Measurements from ENCODE around the gene STX10. TPM values are rescaled to one million over a fixed set of nuclear protein-coding genes. Genes with fewer than 3 reads are reported as not detected.
"Not testable (repeated sequence)": the region's sequence is repeated elsewhere in the genome, so short reads cannot be mapped to it uniquely, and the experiment has no call there.

STX10 gene
- total RNA-seq, 2 donors from 2014 or later, result 76.4 to 91.3 TPM

DNA sequence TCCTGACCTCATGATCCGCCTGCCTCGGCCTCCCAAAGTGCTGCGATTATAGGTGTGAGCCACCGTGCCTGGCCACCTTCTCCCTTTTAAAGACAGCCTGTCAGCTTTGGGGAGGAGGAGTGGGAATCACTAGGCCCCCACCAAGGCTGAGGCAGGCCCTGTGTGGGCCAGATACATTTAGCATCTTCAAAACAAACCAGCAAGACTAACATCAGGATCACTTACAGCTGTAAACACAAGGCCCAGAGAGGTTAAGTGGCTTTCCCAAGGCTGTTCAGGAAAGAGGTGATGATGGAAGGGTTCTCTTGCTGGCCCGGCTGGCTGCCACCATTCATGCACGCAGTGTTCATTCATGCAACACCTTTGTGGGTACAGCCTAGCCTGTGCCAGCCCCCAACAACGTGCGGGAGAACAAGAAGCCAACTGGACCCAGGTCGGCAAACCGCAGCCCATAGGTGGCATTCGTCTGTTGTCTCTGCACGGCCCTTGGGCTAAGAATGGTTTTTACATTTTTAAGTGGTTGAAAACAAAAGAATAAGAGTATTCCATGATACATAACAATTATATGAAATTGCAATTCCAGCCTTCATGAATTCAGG is 23.1 kb upstream of the STX10 start:
- Mint-ChIP-seq H3K27me3 (no peaks in the 10 kb centered on the region), H3K27ac (peak overlapping the region; percentile 98), H3K4me3 (peak overlapping the region; percentile 93), H3K4me1 (peaks cover 28% of the 10 kb centered on the region), H3K9me3 (no peaks in the 10 kb centered on the region), H3K36me3 (ENCODE audit: low read depth) (no peaks in the 10 kb centered on the region)
- no peak for ATAC-seq (replicated peaks)

DNA sequence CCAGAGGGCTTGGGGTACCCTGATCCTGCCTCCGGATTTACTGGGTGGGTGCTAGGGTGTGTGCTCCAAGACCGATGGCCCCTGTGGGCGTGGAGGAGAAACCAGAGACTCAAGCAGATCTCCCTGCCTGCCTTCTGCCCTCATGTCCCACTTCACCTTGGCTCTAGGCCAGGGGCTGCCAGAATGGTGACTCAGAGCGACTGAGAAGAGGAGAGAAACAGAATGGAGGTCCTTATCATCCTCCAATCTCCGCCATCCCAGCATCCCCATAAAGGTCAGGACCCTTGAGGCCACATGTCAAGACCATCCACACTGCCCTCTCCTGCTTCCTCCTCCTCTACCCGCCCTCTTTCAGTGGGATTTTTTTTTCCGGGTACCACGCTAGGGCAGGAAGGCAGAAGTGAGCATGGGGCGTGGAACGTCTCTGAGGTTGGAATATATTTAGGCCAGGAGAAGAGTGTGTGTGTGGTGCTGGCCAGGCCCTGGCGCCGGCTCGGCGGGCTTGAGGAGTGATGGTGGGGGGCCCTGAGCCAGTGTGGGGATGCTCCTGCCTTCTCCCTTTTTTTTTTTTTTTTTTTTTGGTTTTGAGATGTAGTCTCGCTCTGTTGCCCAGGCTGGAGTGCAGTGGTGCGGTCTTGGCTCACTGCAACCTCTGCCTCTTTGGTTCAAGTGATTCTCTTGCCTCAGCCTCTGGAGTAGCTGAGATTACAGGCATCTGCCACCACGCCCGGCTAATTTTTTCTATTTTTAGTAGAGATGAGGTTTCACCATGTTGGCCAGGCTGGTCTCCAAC is 22.4 kb upstream of the STX10 start:
- Mint-ChIP-seq H3K4me1 (peaks cover 28% of the 10 kb centered on the region), H3K9me3 (no peaks in the 10 kb centered on the region), H3K4me3 (peak overlapping the region; percentile 93), H3K36me3 (ENCODE audit: low read depth) (no peaks in the 10 kb centered on the region), H3K27me3 (no peaks in the 10 kb centered on the region), H3K27ac (peak overlapping the region; percentile 98)
- ATAC-seq (replicated peaks), result peak; percentile 43

DNA sequence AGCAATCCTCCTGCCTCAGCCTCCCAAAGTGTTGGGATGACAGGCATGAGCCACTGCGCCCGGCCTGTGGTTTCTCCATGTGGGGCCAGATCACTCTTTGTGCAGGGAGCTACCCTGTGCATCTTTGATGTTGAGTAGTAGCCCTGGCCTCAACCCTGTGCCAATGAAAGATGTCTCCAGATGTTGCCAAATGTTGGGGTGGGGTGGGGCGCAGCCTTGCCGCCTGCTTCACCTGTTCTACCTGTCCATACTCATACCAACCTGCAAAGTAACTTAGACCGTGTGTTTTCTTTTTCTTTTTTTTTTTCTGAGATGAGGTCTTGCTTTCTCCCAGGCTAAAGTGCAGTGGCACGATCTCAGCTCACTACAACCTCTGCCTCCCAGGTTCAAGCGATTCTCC is 21.0 kb upstream of the STX10 start:
- H3K27ac Mint-ChIP-seq, result peak overlapping the region; percentile 98
- H3K9me3 Mint-ChIP-seq, result no peaks in the 10 kb centered on the region
- ATAC-seq (replicated peaks), result no peak
- peak overlapping the region; percentile 93 for H3K4me3 Mint-ChIP-seq
- no peaks in the 10 kb centered on the region for H3K36me3 Mint-ChIP-seq (ENCODE audit: low read depth)
- H3K27me3 Mint-ChIP-seq, result no peaks in the 10 kb centered on the region
- H3K4me1 Mint-ChIP-seq, result peaks cover 33% of the 10 kb centered on the region

DNA sequence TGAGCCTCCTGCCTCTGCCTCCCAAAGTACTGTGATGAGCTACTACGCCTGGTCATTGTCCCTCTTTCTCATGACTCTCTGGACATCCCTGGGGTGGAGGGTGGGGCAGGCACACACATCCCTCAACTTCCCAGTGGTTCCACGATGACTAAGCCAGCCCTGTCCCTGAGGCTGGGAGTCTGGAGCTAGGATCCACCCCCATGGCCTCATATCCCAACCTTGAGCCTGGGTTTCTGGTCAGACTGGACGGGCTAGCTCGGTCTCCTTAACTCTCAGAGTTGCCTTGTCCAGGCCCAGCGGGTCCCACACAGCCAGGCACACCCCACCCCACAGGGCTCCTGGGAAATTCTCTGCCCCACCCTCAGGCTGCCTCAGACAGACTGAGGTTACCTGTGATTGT is 19.6 kb upstream of the STX10 start:
- Mint-ChIP-seq H3K9me3 (no peaks in the 10 kb centered on the region), H3K4me3 (peak overlapping the region; percentile 78), H3K27ac (peak overlapping the region; percentile 37)

DNA sequence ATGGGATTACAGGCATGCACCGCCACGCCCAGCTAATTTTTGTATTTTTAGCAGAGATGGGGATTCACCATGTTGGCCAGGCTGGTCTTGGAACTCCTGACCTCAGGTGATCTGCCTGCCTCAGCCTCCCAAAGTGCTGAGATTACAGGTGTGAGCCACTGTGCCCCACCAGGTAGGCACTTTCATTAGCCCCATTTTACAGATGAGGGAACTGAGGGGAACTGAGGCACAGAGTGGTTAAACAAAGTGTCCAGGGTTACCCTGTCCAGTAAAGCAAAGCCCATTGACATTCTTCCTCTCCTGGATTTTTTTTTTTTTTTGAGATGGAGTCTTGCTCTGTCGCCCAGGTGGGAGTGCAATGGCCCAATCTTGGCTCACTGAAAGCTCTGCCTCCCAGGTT is 16.0 kb upstream of the STX10 start:
- Mint-ChIP-seq H3K4me3 (peak overlapping the region; percentile 78), H3K4me1 (peaks cover 36% of the 10 kb centered on the region)
- not testable (repeated sequence) for H3K27ac Mint-ChIP-seq; ATAC-seq (replicated peaks); H3K36me3 Mint-ChIP-seq (ENCODE audit: low read depth); H3K27me3 Mint-ChIP-seq; H3K9me3 Mint-ChIP-seq

More for the DNA sequence above, 19.6 kb upstream of the STX10 start:
- Mint-ChIP-seq H3K27me3 (no peaks in the 10 kb centered on the region), H3K4me1 (peaks cover 35% of the 10 kb centered on the region), H3K36me3 (ENCODE audit: low read depth) (no peaks in the 10 kb centered on the region)
- no peak for ATAC-seq (replicated peaks)

DNA sequence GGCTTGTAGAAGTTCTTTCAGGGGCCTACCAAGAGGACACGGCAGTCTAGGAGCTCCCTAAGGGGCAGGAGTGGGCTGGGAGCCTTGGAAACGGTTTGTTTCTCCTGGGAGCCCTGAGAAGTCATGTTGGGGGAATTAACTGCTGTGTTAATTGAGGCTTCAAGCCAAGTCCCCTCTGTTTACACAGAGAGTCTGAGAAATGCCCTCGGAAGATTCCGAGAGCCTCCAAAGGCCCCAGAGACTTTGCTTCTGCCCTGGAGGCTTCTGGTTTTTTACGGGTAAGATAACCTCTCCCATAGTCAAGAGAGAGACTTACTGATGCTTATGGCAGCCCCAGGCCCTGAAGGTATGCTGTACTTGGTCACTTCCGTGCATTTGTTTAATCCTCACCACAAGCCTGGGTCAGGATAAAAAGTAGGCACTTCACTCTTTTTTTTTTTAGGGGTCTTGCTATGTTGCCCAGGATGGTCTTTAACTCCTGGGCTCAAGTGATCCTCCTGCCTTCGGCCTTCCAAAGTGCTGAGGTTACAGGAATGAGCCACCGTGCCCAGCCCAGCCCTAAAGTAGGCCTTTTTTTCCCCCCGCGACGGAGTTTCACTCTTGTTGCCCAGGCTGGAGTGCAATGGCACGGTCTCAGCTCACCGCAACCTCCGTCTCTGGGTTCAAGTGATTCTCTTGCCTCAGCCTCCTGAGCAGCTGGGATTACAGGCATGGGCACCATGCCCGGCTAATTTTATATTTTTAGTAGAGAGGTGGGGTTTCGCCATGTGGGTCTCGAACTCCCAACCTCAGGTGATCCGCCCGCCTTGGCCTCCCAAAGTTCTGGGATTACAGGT is 15.2 kb upstream of the STX10 start:
- Mint-ChIP-seq H3K4me1 (peaks cover 32% of the 10 kb centered on the region), H3K4me3 (peak overlapping the region; percentile 86), H3K36me3 (ENCODE audit: low read depth) (no peaks in the 10 kb centered on the region), H3K27me3 (no peaks in the 10 kb centered on the region), H3K27ac (peak overlapping the region; percentile 87), H3K9me3 (no peaks in the 10 kb centered on the region)
- no peak for ATAC-seq (replicated peaks)

DNA sequence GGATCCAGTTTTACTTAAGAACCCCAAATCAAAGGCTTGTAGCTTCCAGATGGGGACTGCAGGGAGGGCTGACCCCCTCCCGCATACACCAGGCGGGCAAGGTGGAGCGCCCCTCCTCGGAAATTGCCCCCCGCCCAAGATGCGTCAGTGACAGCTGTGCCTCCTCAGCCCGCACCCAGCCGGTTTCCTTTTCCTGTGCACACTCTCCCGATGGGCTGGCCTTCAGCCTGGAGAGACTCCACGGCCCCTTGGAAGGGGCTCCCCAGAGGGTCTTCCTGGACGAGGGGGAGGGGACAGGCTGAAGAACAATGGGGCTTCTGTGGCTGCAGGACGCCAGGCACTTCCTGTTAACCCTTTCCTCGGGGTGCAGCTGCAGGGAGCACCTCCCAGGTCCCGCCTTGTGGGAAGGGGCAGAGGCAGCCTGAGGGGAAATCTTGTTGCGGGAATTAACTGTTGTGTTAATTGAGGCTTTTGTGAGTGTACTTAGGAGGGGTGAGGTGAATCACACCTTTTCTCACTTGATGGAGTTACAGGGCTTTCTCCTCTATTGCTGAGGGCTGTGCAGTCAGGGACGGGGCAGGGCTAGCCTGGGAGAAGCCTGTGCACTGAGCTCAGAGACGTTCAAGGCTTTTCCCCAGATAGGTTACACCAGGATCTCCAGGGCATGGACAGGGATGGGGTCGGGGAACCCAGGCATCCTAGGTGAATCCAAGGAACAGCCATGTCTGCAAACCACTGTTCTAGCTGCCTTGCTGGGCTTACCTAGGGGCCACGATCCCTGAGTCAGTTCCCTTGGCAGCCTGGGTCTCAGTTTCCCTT is 14.4 kb upstream of the STX10 start:
- H3K4me1 Mint-ChIP-seq, result peaks cover 24% of the 10 kb centered on the region
- peak; percentile 18 for ATAC-seq (replicated peaks)
- H3K4me3 Mint-ChIP-seq, result peak overlapping the region; percentile 86
- peak overlapping the region; percentile 87 for H3K27ac Mint-ChIP-seq
- no peaks in the 10 kb centered on the region for H3K36me3 Mint-ChIP-seq (ENCODE audit: low read depth)
- H3K9me3 Mint-ChIP-seq, result no peaks in the 10 kb centered on the region
- H3K27me3 Mint-ChIP-seq, result no peaks in the 10 kb centered on the region

DNA sequence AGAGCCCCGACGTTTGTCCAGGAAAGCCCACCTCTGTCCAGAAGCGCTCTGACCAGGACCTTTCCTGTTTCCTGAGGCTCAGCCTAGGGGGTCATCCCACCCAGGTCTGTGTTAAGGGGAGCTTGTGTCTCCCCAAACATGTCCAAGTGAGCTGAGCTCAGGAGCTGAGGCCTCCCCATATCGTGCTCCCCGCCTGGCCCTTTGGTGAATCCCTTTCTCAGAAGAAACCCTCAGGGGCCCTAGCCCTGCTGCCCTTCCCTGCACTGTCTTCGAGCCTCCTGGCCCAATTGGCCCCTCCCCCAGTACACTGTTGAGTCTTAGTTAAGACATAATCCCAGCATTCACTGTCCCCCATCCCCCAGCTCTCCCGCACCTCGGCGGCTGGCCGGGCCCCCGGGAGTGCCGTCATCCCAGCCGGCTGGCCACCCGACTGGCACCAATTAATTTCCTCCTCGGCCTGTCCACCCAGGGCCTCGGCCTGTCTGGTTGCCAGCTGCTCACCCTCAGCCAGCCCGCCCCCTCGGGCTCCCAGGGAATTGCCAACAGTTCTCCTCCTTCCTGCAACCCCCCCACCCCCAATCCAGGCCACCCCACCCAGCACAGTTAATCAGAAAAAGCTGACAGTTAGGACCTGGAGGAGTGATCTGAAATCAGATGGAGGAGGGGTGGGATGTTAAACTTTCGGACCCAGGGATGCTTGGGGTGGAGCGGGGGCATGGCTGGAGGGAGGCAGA is 13.6 kb upstream of the STX10 start:
- Mint-ChIP-seq H3K9me3 (no peaks in the 10 kb centered on the region), H3K36me3 (ENCODE audit: low read depth) (no peaks in the 10 kb centered on the region), H3K27me3 (no peaks in the 10 kb centered on the region), H3K27ac (peak overlapping the region; percentile 84), H3K4me1 (peaks cover 19% of the 10 kb centered on the region), H3K4me3 (peak overlapping the region; percentile 86)
- ATAC-seq (replicated peaks), result peak; percentile 8

DNA sequence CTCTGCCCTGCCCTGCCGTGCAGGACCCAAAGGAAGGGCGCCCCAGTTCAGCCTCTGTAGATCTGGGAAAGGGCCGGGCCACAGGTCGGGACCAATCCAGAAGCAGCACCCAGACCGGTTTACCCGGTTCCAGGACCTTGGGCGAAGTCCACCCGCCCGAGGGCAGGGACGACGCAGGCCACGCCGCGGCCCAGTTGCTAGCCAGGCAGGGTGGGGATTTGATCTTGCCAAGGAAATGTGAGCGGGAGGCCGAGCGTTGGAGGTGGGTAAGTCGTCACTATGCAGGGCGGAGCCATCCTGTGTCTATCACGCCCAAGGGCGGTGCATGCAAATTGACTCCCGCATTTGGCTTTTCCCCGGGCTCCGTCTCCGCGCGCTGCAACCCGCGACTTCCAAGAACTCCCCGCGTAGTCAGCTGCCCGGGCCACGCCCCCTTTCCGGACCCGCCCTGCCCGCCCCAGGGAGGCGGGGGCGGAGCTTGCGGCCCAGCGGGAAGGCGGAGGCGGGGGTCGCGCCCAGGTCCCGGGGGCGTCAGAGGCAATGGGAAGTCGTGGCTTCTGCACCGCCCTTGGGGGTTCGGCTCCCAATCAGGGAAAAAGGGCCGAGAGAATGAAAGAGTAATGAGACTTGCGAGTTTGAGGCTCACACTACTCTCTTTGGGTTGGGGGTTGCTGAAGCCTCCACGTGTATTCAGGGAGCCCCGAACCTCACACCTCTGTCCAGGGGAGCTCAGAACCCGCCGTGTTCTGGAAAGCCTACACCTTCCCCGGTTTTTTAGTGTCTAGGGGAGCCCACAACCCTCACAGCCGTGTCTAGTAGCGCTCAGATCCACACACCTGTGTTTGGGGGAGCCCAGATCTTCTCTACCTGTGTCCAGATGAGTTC is 12.8 kb upstream of the STX10 start:
- H3K36me3 Mint-ChIP-seq (ENCODE audit: low read depth), result no peaks in the 10 kb centered on the region
- H3K4me3 Mint-ChIP-seq, result peak overlapping the region; percentile 86
- H3K27me3 Mint-ChIP-seq, result no peaks in the 10 kb centered on the region
- peaks cover 19% of the 10 kb centered on the region for H3K4me1 Mint-ChIP-seq
- H3K27ac Mint-ChIP-seq, result peak overlapping the region; percentile 84
- no peaks in the 10 kb centered on the region for H3K9me3 Mint-ChIP-seq
- peak; percentile 75 for ATAC-seq (replicated peaks)

DNA sequence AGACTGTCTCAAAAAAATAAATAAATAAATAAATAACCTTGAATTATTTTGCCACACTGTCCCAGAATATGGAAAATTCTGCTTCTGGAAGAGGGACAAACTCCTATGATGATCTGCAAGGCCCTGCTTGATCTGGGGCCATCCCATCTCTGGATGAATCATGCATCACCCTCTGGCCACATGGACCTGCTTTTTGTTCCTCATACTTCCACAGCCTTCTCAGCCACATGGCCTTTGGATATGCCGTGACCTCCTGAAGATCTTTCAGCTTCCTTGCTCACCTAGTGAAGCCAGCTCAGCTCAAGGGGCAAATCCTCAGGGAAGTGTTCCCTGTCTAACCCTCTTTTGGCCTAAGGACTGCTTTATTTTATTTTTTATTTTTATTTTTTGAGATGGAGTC is 10.4 kb upstream of the STX10 start:
- no peak for ATAC-seq (replicated peaks)
- Mint-ChIP-seq H3K27ac (no peak overlapping the region), H3K4me1 (peaks cover 27% of the 10 kb centered on the region), H3K27me3 (no peaks in the 10 kb centered on the region), H3K9me3 (no peaks in the 10 kb centered on the region), H3K4me3 (no peak overlapping the region), H3K36me3 (ENCODE audit: low read depth) (peaks cover 12% of the 10 kb centered on the region)

DNA sequence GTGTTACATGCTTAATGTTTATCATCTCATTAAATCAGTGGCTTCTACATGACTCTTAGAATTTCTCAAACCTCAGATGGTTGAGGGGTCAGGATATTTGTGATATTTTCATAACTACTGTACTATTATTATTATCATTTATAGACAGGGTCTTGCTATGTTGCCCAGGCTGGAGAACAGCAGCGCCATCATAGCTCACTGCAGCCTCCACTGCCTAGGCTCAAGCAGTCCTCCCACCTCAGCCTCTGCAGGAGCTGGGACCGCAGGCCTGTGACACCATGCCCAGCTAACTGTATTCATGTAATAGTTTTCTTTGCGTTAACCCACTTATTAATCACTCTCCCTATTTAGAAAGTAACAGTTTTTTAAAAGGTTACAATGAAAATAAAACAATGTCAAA is 9.5 kb upstream of the STX10 start:
- Mint-ChIP-seq H3K36me3 (ENCODE audit: low read depth) (peaks cover 20% of the 10 kb centered on the region), H3K27me3 (no peaks in the 10 kb centered on the region), H3K4me1 (peaks cover 24% of the 10 kb centered on the region), H3K27ac (peak overlapping the region; percentile 63), H3K4me3 (no peak overlapping the region), H3K9me3 (no peaks in the 10 kb centered on the region)
- ATAC-seq (replicated peaks), result no peak

DNA sequence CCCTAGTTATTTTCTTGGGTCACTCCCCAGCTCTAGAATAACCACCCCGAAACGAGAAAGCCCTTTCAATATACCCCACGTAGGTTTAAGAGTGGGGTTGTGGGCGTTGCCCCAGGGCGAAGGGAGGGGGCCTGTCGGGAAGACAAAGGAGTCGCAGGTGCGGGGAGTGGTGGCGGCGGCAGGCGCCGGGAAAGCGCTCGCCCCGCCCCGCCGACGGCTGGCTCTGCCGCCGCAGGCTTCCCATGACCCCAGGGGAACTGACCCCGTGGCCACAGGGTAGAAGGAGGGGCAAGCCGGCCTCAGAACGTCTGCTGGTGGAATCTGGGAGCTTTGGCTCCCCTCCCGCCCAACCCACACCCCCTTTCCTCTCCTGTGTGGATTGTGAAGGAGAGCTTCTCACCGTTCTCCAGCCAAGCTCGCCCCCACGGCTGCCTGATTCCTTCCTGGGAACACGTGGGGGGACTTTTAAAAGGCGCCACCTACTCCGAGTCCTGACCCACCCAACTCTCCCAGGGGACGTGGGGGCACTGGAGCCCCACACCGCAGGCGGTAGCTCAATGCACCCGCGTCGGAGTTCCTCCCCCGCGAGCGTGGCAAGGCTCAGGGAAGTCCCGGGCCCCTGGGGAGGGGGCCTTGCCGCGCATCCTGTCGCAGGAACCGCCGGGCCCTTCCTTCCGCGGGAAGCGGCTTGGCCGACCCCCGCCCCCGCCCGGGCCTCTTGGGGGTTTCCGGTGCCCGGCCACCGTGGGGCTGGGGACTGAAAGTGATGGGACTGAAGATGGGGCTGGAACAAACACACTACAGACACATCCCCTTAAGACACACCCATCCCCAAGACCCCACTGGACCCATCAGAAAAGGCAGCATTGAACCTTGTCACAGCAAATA is 5.5 kb upstream of the STX10 start:
- Mint-ChIP-seq H3K27me3 (no peaks in the 10 kb centered on the region), H3K36me3 (ENCODE audit: low read depth) (peaks cover 57% of the 10 kb centered on the region), H3K4me1 (peaks cover 12% of the 10 kb centered on the region), H3K27ac (peak overlapping the region; percentile 99), H3K9me3 (no peaks in the 10 kb centered on the region), H3K4me3 (peak overlapping the region; percentile 99)
- ATAC-seq (replicated peaks), result no peak

All from activated T-helper 17 cell treated with anti-CD3 and anti-CD28 coated beads, Interleukin-2, amount 50 U/mL, for 72 hours (primary cell).